ENCODE results near the gene ADIRF.
"Not testable (repeated sequence)": the region's sequence is repeated elsewhere in the genome, so short reads cannot be mapped to it uniquely, and the experiment has no call there.

DNA sequence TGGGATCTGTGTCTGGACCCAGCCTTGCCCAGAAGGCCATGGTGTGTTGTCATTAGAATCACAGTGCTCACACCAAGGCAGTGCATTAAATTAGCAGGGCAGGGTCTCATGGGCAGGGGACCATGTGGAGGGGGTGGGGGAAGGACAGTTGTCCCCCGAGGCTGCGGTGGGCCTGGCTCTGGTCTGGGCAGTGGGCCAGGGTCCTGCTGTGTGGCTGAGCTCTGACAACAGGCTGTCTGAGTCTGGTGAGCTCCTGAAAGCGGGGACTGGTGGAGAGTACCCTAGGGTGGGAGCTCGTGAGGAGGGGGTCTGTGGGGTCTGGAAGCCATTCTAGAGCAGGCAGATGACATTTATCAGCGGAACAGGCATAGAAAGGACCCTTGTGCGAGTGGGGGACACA is 49.8 kb downstream of the ADIRF start:
- TF ChIP-seq, protein P1, sequence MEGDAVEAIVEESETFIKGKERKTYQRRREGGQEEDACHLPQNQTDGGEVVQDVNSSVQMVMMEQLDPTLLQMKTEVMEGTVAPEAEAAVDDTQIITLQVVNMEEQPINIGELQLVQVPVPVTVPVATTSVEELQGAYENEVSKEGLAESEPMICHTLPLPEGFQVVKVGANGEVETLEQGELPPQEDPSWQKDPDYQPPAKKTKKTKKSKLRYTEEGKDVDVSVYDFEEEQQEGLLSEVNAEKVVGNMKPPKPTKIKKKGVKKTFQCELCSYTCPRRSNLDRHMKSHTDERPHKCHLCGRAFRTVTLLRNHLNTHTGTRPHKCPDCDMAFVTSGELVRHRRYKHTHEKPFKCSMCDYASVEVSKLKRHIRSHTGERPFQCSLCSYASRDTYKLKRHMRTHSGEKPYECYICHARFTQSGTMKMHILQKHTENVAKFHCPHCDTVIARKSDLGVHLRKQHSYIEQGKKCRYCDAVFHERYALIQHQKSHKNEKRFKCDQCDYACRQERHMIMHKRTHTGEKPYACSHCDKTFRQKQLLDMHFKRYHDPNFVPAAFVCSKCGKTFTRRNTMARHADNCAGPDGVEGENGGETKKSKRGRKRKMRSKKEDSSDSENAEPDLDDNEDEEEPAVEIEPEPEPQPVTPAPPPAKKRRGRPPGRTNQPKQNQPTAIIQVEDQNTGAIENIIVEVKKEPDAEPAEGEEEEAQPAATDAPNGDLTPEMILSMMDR (IDR thresholded peaks at IDR 0.05; ENCODE audit: insufficient read depth, low read depth, low read length) = not testable (repeated sequence)
- not testable (repeated sequence) for TF ChIP-seq EZH2 (IDR thresholded peaks at IDR 0.05; ENCODE audit: insufficient read depth, low read length)

All from astrocyte (in vitro differentiated cells and primary cell).